Adipocyte (in vitro differentiated cells): ENCODE results near the gene KAZALD1.

Experiments
- DNase-seq: peaks from one replicate; pipeline ENCODE4 v3.0.0-alpha.2; 2015; ENCODE audit warnings: low read depth
- H3K27me3 ChIP-seq: replicated peaks from 2 replicates; pipeline ENCODE4 v1.7.0; 2013; ENCODE audit warnings: mild to moderate bottlenecking, low read length, moderate library complexity; ENCODE audit not compliant: control insufficient read depth, insufficient read depth
- H3K36me3 ChIP-seq: 2 replicates; pipeline ENCODE4 v1.7.0; 2013; ENCODE audit warnings: low read length, mild to moderate bottlenecking, moderate library complexity; ENCODE audit not compliant: control insufficient read depth, insufficient read depth, severe bottlenecking
- H3K4me1 ChIP-seq: 2 replicates; pipeline ENCODE4 v1.7.0; 2013; ENCODE audit warnings: mild to moderate bottlenecking, low read length, moderate library complexity; ENCODE audit not compliant: control insufficient read depth, insufficient read depth
- H3K4me3 ChIP-seq: 2 replicates; pipeline ENCODE4 v1.7.0; 2013; ENCODE audit warnings: mild to moderate bottlenecking, low read length, moderate library complexity
- H3K9ac ChIP-seq: 2 replicates; pipeline ENCODE4 v1.7.0; 2013; ENCODE audit warnings: mild to moderate bottlenecking, low read length, moderate library complexity
- H3K9me3 ChIP-seq: 2 replicates; pipeline ENCODE4 v1.7.0; 2013; ENCODE audit warnings: mild to moderate bottlenecking, low read length, moderate library complexity; ENCODE audit not compliant: control insufficient read depth

KAZALD1 gene

GRCh38 chr10:101110856-101111523 is 49.2 kb downstream of the KAZALD1 start:
- Histone ChIP-seq H3K9ac (no peak overlapping the region), H3K27me3 (peaks cover 63% of the 10 kb centered on the region), H3K9me3 (no peaks in the 10 kb centered on the region), H3K4me1 (no peaks in the 10 kb centered on the region), H3K36me3 (no peaks in the 10 kb centered on the region), H3K4me3 (no peak overlapping the region)
- DNase-seq = no peak

DNA sequence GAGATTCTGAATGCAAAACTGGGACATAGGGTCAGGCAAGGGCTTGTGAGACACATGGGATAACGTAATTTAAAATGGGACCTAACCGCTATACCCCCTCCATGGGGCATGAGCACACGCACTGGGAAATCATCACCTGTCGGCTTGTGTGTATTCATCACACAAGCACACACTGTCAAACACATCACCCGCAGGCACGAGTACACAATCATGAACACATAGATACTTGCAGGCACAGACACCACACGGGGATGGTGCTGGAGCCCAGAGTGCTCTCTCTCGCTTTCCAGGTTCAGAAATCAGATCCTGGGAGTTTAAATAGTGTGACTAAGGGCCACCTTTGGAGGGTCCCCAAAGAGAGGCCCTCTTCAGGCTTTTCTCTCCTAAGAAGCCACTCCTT is 49.8 kb downstream of the KAZALD1 start:
- H3K4me1 ChIP-seq = no peaks in the 10 kb centered on the region
- no peak overlapping the region for H3K4me3 ChIP-seq
- no peak overlapping the region for H3K9ac ChIP-seq
- no peak for DNase-seq
- no peaks in the 10 kb centered on the region for H3K36me3 ChIP-seq
- H3K27me3 ChIP-seq = peaks cover 66% of the 10 kb centered on the region
- H3K9me3 ChIP-seq = no peaks in the 10 kb centered on the region

DNA sequence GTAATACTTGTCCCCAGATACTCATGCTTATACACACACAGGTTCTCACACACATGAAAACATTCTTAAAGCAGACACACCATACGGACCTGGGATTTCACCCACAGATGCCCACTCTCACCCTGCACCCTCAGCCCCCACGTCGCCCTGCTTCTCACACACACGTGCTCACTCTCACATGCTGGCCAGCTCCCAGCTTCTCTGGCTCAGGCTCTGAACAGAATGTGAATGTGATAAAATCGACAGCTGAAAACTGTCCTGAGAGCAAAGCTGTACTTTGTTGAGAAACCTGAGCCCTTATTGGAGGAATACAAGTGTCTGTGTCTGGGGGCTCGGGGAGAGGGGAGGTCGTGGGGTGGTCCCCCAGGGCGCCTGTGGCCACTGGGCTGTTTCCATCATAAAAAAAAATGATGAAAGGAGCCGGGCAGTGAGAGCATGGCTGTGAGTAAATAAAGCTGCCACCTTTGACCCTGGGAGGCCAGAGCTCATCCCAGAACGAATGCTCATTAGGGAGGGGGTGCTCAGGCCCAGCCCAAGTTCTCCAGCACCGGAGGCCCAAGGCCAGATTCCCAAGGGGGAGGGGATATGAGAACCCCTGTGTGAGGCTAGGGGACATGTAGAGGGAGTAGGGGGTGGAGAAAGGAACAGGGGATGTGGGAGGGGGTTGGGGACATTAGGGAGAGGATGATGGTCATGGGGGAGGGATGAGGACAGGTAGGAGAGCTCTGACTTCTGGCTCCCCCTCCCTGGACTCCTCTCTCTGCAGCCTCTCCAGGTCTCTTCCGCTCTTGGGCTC is 51.2 kb downstream of the KAZALD1 start:
- no peaks in the 10 kb centered on the region for H3K36me3 ChIP-seq
- H3K4me3 ChIP-seq = no peak overlapping the region
- DNase-seq = no peak
- peaks cover 60% of the 10 kb centered on the region for H3K27me3 ChIP-seq
- H3K4me1 ChIP-seq = no peaks in the 10 kb centered on the region
- H3K9me3 ChIP-seq = no peaks in the 10 kb centered on the region
- H3K9ac ChIP-seq = no peak overlapping the region

GRCh38 chr10:101113890-101114403 is 52.2 kb downstream of the KAZALD1 start:
- Histone ChIP-seq H3K9me3 (no peaks in the 10 kb centered on the region), H3K36me3 (no peaks in the 10 kb centered on the region), H3K27me3 (peaks cover 59% of the 10 kb centered on the region), H3K9ac (no peak overlapping the region), H3K4me1 (no peaks in the 10 kb centered on the region), H3K4me3 (no peak overlapping the region)
- DNase-seq = no peak

DNA sequence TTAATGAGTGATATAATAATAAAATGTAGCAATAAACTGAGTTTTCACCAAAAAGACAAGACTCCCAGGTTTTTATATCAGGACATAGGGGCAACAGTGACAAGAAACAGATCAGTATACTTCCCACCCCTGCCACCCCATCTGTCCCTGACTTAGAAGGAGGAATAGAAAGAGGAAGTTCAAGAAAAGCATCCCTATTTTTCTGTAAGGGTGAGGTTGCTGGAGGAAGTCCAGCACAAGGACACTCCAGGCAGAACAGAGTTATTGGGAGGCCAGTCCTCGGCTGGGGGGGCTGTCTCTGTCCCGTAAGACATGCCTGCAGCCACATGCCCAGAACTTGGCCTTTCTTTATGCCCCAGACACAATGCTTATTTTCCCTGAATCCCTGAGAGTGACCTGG is 52.9 kb downstream of the KAZALD1 start:
- no peak for DNase-seq
- Histone ChIP-seq H3K27me3 (peaks cover 62% of the 10 kb centered on the region), H3K4me3 (no peak overlapping the region), H3K9me3 (no peaks in the 10 kb centered on the region), H3K36me3 (no peaks in the 10 kb centered on the region), H3K9ac (no peak overlapping the region), H3K4me1 (no peaks in the 10 kb centered on the region)
